Heart left ventricle (tissue), 16 donors: Measurements from ENCODE around the gene LMAN1. TPM values are rescaled to one million over a fixed set of nuclear protein-coding genes. Genes with fewer than 3 reads are reported as not detected.
A peak's percentile ranks its signal among the peaks of the same experiment; 100 is the strongest.

Experiments used
- ATAC-seq, 4 donors: fragments of 200-7000 bp; cut with Tn5 transposase; one replicate each; pipeline ENCODE4 v1.9.1; 2020 to 2022; ENCODE audit warnings: moderate library complexity in 4 of 4, mild to moderate bottlenecking in 3 of 4, moderate number of reproducible peaks in 1 of 4
- DNase-seq, 5 donors: peaks; one replicate each; pipeline ENCODE4 v3.0.0-alpha.2; 2020
- H3K27ac ChIP-seq, 12 donors: fragments of 200-600 bp; sonication (generic) in 4 of 12; one replicate each; pipeline versions ENCODE4 v1.5.0 to v1.8.0; 2016 to 2022; ENCODE audit warnings: mild to moderate bottlenecking in 2 of 12
- H3K27me3 ChIP-seq, 9 donors: fragments of 200-600 bp; sonication (generic) in 2 of 9; one replicate each; pipeline versions ENCODE4 v1.5.1 to v1.8.0; 2016 to 2022; ENCODE audit warnings: mild to moderate bottlenecking in 3 of 9
- H3K36me3 ChIP-seq, 9 donors: fragments of 200-600 bp; sonication (generic) in 2 of 9; one replicate each; pipeline versions ENCODE4 v1.5.0 to v1.8.0; 2018 to 2022; ENCODE audit warnings: mild to moderate bottlenecking in 2 of 9
- H3K4me1 ChIP-seq, 12 donors: fragments of 200-600 bp; sonication (generic) in 4 of 12; one replicate each; pipeline versions ENCODE4 v1.5.0 to v1.8.0; 2016 to 2022; ENCODE audit warnings: mild to moderate bottlenecking in 3 of 12
- H3K4me3 ChIP-seq, 12 donors: fragments of 200-600 bp; sonication (generic) in 4 of 12; one replicate each; pipeline versions ENCODE4 v1.5.0 to v1.8.0; 2017 to 2022; ENCODE audit warnings: mild to moderate bottlenecking in 9 of 12, moderate library complexity in 4 of 12
- H3K9me3 ChIP-seq, 12 donors: fragments of 200-600 bp; sonication (generic) in 4 of 12; one replicate each; pipeline versions ENCODE4 v1.5.0 to v1.8.0; 2016 to 2022; ENCODE audit warnings: mild to moderate bottlenecking in 1 of 12
- CTCF ChIP-seq, 12 donors: fragments of 200-600 bp; sonication (generic) in 4 of 12; IDR thresholded peaks; one replicate each; pipeline versions ENCODE4 v1.5.0 to v1.8.0; 2018 to 2022; ENCODE audit warnings: antibody characterized with exemption in 12 of 12, mild to moderate bottlenecking in 5 of 12
- POLR2A ChIP-seq, 2 donors: fragments of 450-650 bp; IDR thresholded peaks; one replicate each; pipeline ENCODE4 v1.6.1; 2017; ENCODE audit warnings: antibody characterized with exemption in 2 of 2, mild to moderate bottlenecking in 2 of 2, moderate library complexity in 2 of 2
- WGBS, 4 donors: extraction: QIAGEN DNeasy Blood & Tissue Kit in 2 of 4; methylation state at CpG; one replicate each; pipeline versions ENCODE4 v1.1.5 to v1.1.7; 2013 to 2018; 5-methylcytosine and 5-hydroxymethylcytosine counted together
- intact Hi-C, 10 donors: fragments of 100-400 bp; cut with DNase I; formaldehyde crosslinking; loops; one replicate each; pipeline versions ENCODE4 v1.11.1 to v1.14.2; 2022
- polyA plus RNA-seq, 2 donors: library from polyadenylated mRNA; stranded (reverse); fragments of 200-250 nt; gene quantifications; one replicate each; pipeline ENCODE4 v1.2.3, GENCODE V29; 2013
- total RNA-seq, 9 donors: library from RNA; depleted of rRNA in 2 of 9; stranded (reverse); fragments of >200 nt in 2 of 9; fragmentation: NEBNext Ultra II Directional in 3 of 9; extraction: Animal tissue kit (Norgen Biotek cat#: 25700) in 3 of 9; gene quantifications; one replicate each; pipeline versions ENCODE4 v1.1.0 to v1.2.4, GENCODE V29; 2016 to 2023
- donor health status: ischemic (EF 13 %, LVEDD 7.1; RV severe dilation, severe dysfunction).
- donor health status: healthy with polysubstance abuse.
- donor health status: DM: no; HTN: yes; CAD: no.
- donor health status: DM: no; HTN: no; CAD: no.
- donor health status: ischemic (EF 25% LVEDD 6.9; RV normal size, moderate dysfunction).
- donor health status: ischemic (EF 25% LVEDD 5.7; RV mildly dilated, moderate dysfunction).
- donor health status: healthy.
- donor health status: DM: yes; HTN: yes; CAD: no.
- donor health status: ischemic (EF 35%, LVEDD 5.7; RV mildly dilated, moderate dysfunction).
- donor health status: nonischemic (EF 11% LVEDD 7.7; RV severe dilation, severe dysfunction).
- donor health status: DM: yes; HTN: yes; CAD: no.
- donor health status: PGD.
- donor health status: ischemic (EF 29% LVEDD 5.4; RV normal size, mild dysfunction).
- donor health status: nonischemic (EF 23%, LVEDD 6.1; RV moderate dilation, normal function).

Gene LMAN1
- total and polyA plus RNA-seq, 11 donors: 16.5 to 72.9 (median 60.5) TPM

- TF ChIP-seq CTCF (IDR thresholded peaks at IDR 0.05): no peak
- TF ChIP-seq POLR2A (IDR thresholded peaks at IDR 0.05): no peak
These were observed 18.7 kb upstream of the LMAN1 start for GRCh38 chr18:59377613-59378337.

GRCh38 chr18:59376351-59376935, 17.4 kb upstream of the LMAN1 start:
- peak overlapping the region in 1 of 12 donors; percentile 6 for H3K27ac ChIP-seq
- H3K9me3 ChIP-seq: no peaks in the 10 kb centered on the region
- no peaks in the 10 kb centered on the region for H3K36me3 ChIP-seq
- DNase-seq: no peak
- H3K4me3 ChIP-seq: no peak overlapping the region
- TF ChIP-seq POLR2A (IDR thresholded peaks at IDR 0.05) (no peak), CTCF (IDR thresholded peaks at IDR 0.05) (no peak)
- peaks cover 0 to 22% (median 0%) of the 10 kb centered on the region in 9 donors for H3K27me3 ChIP-seq
- no peak for ATAC-seq
- WGBS, 4 donors: 58 to 65% (median 60%) methylated on average over 7 of the region's 7 CpGs
- intact Hi-C loops: no loop called here
- peaks cover 0 to 9% (median 0%) of the 10 kb centered on the region in 12 donors for H3K4me1 ChIP-seq

More at GRCh38 chr18:59377613-59378337, 18.7 kb upstream of the LMAN1 start:
- ATAC-seq (no peak), DNase-seq (no peak)
- no peaks in the 10 kb centered on the region for H3K36me3 ChIP-seq
- H3K27me3 ChIP-seq: peaks cover 0 to 9% (median 0%) of the 10 kb centered on the region in 9 donors
- no peak overlapping the region for H3K27ac ChIP-seq
- WGBS, 4 donors: 74 to 80% (median 78%) methylated on average over 5 of the region's 5 CpGs
- peaks cover 0 to 9% (median 0%) of the 10 kb centered on the region in 12 donors for H3K4me1 ChIP-seq
- H3K9me3 ChIP-seq: no peaks in the 10 kb centered on the region
- intact Hi-C loops: no loop called here
- H3K4me3 ChIP-seq: no peak overlapping the region

- Histone ChIP-seq H3K27me3 (peaks cover 0 to 18% (median 0%) of the 10 kb centered on the region in 9 donors), H3K36me3 (no peaks in the 10 kb centered on the region), H3K4me3 (no peak overlapping the region), H3K4me1 (peaks cover 0 to 9% (median 0%) of the 10 kb centered on the region in 12 donors), H3K9me3 (peaks cover 0 to 2% (median 0%) of the 10 kb centered on the region in 12 donors), H3K27ac (no peak overlapping the region)
- intact Hi-C loops: no loop called here
- 50 to 57% (median 51%) methylated on average over 3 of the region's 3 CpGs for WGBS, 4 donors
- TF ChIP-seq POLR2A (IDR thresholded peaks at IDR 0.05) (no peak), CTCF (IDR thresholded peaks at IDR 0.05) (no peak)
- DNase-seq (no peak), ATAC-seq (no peak)
These were observed 15.1 kb upstream of the LMAN1 start for GRCh38 chr18:59374128-59374527.

GRCh38 chr18:59372975-59373374, 13.9 kb upstream of the LMAN1 start:
- DNase-seq: no peak
- ATAC-seq: no peak
- TF ChIP-seq POLR2A (IDR thresholded peaks at IDR 0.05) (no peak), CTCF (IDR thresholded peaks at IDR 0.05) (no peak)

More at GRCh38 chr18:59372975-59373374, 13.9 kb upstream of the LMAN1 start:
- WGBS, 4 donors: 80 to 83% (median 82%) methylated on average over 2 of the region's 2 CpGs
- H3K27ac ChIP-seq: no peak overlapping the region
- H3K36me3 ChIP-seq: no peaks in the 10 kb centered on the region
- peaks cover 0 to 4% (median 0%) of the 10 kb centered on the region in 12 donors for H3K9me3 ChIP-seq
- intact Hi-C loops: no loop called here
- H3K27me3 ChIP-seq: peaks cover 0 to 14% (median 0%) of the 10 kb centered on the region in 9 donors
- H3K4me3 ChIP-seq: no peak overlapping the region
- H3K4me1 ChIP-seq: peaks cover 0 to 9% (median 0%) of the 10 kb centered on the region in 12 donors
